NCI-H1092 treated with DMSO at 0.1 percent for 48 hours (cell line): Measurements from ENCODE around the gene C6orf118.

Source experiments
- DNase-seq: peaks from one replicate; lab custom pipeline; 2025; lab: John Stamatoyannopoulos, UW

Gene C6orf118

GRCh38 chr6:165244524-165245247 lies 64.7 kb downstream of the C6orf118 start:
- no peak for DNase-seq

GRCh38 chr6:165243801-165244200 lies 65.6 kb downstream of the C6orf118 start:
- DNase-seq = no peak

- DNase-seq = no peak
Observed at GRCh38 chr6:165236326-165236725, 73.1 kb downstream of the C6orf118 start.

- DNase-seq = no peak
Observed at GRCh38 chr6:165232731-165233488, 76.5 kb downstream of the C6orf118 start.

GRCh38 chr6:165231581-165232561 lies 77.5 kb downstream of the C6orf118 start:
- peak; percentile 92 for DNase-seq

- DNase-seq = no peak
Observed at GRCh38 chr6:165231177-165231576, 78.2 kb downstream of the C6orf118 start.
